Smooth muscle cell (in vitro differentiated cells): Measurements from ENCODE around the gene GABRB2. TPM values are rescaled to one million over a fixed set of nuclear protein-coding genes. Genes with fewer than 3 reads are reported as not detected.
"Not testable (repeated sequence)": the region's sequence is repeated elsewhere in the genome, so short reads cannot be mapped to it uniquely, and the experiment has no call there.

ENCODE experiments used
- DNase-seq: peaks from one replicate; lab custom pipeline; 2025; ENCODE audit not compliant: unreplicated experiment; lab: John Stamatoyannopoulos, UW
- H2AFZ ChIP-seq: fragments of 200-600 bp; sonication (generic); 2 replicates; pipeline ENCODE4 v1.6.0; 2016; ENCODE audit warnings: antibody characterized with exemption, low read depth, mild to moderate bottlenecking
- H3F3A ChIP-seq: fragments of 200-600 bp; sonication (generic); 2 replicates; pipeline ENCODE4 v1.6.0; 2017; ENCODE audit warnings: antibody characterized with exemption, low read depth
- H3K27ac ChIP-seq: fragments of 200-600 bp; sonication (generic); 2 replicates; pipeline ENCODE4 v1.5.1; 2016; ENCODE audit warnings: low read depth, mild to moderate bottlenecking
- H3K27me3 ChIP-seq: fragments of 200-600 bp; sonication (generic); 2 replicates; pipeline ENCODE4 v1.6.1; 2016; ENCODE audit warnings: low read depth, mild to moderate bottlenecking
- H3K36me3 ChIP-seq: fragments of 200-600 bp; sonication (generic); 2 replicates; pipeline ENCODE4 v1.5.1; 2016; ENCODE audit warnings: low read depth
- H3K4me1 ChIP-seq: fragments of 200-600 bp; sonication (generic); 2 replicates; pipeline ENCODE4 v1.5.1; 2016; ENCODE audit warnings: low read depth
- H3K4me2 ChIP-seq: fragments of 200-600 bp; sonication (generic); 2 replicates; pipeline ENCODE4 v1.6.0; 2016; ENCODE audit warnings: mild to moderate bottlenecking
- H3K4me3 ChIP-seq: fragments of 200-600 bp; sonication (generic); 2 replicates; pipeline ENCODE4 v1.5.1; 2016; ENCODE audit warnings: mild to moderate bottlenecking
- H3K79me2 ChIP-seq: fragments of 200-600 bp; sonication (generic); 2 replicates; pipeline ENCODE4 v1.6.0; 2016; ENCODE audit warnings: low read depth, mild to moderate bottlenecking
- H3K9ac ChIP-seq: fragments of 200-600 bp; sonication (generic); 2 replicates; pipeline ENCODE4 v1.6.0; 2016; ENCODE audit warnings: low read depth
- H3K9me3 ChIP-seq: fragments of 200-600 bp; sonication (generic); replicated peaks from 2 replicates; pipeline ENCODE4 v1.5.1; 2016; ENCODE audit warnings: low read depth
- H4K20me1 ChIP-seq: fragments of 200-600 bp; sonication (generic); 2 replicates; pipeline ENCODE4 v1.6.0; 2016; ENCODE audit warnings: low read depth
- CTCF ChIP-seq: fragments of 200-600 bp; sonication (generic); IDR thresholded peaks from 2 replicates; pipeline ENCODE4 v1.5.1; 2017; ENCODE audit warnings: borderline replicate concordance, mild to moderate bottlenecking, antibody characterized with exemption; ENCODE audit not compliant: insufficient read depth, poor library complexity, severe bottlenecking
- WGBS: methylation state at CpG from one replicate; pipeline ENCODE4 v1.1.7; 2016; ENCODE audit warnings: low lambda C conversion rate; 5-methylcytosine and 5-hydroxymethylcytosine counted together
- polyA plus RNA-seq: library from polyadenylated mRNA; unstranded; fragments of >200 nt; fragmentation: Nextera tagmentation; extraction: Ambion mirVana; gene quantifications from 2 replicates; pipeline ENCODE4 v1.2.1, GENCODE V29; 2016
- total RNA-seq: library from RNA; depleted of rRNA; stranded (reverse); fragments of >200 nt; gene quantifications from 2 replicates; pipeline ENCODE4 v1.2.3, GENCODE V29; 2014

GABRB2 gene
- total and polyA plus RNA-seq, 2 experiments from 2014 or later: 1.2 to 3.5 TPM

GRCh38 chr5:161246749-161247148, 299.8 kb downstream of the GABRB2 start:
- H3K36me3 ChIP-seq: no peaks in the 10 kb centered on the region
- H3K9ac ChIP-seq: no peak overlapping the region
- WGBS: 59% methylated on average over 4 of the region's 4 CpGs
- H3K9me3 ChIP-seq: no peaks in the 10 kb centered on the region
- peak overlapping the region; percentile 17 for H3K4me2 ChIP-seq
- H3K27ac ChIP-seq: no peak overlapping the region
- TF ChIP-seq CTCF: no peak
- H2AFZ ChIP-seq: peak overlapping the region; percentile 1
- no peaks in the 10 kb centered on the region for H3K79me2 ChIP-seq
- peaks cover 9% of the 10 kb centered on the region for H3K4me1 ChIP-seq
- no peaks in the 10 kb centered on the region for H3F3A ChIP-seq
- DNase-seq: no peak
- no peak overlapping the region for H3K4me3 ChIP-seq
- no peaks in the 10 kb centered on the region for H3K27me3 ChIP-seq
- no peaks in the 10 kb centered on the region for H4K20me1 ChIP-seq

GRCh38 chr5:161245846-161246245, 300.7 kb downstream of the GABRB2 start:
- not testable (repeated sequence) for H3K9me3 ChIP-seq, H3K36me3 ChIP-seq, H3K27me3 ChIP-seq, H3K9ac ChIP-seq, H2AFZ ChIP-seq, H4K20me1 ChIP-seq, DNase-seq, H3F3A ChIP-seq, H3K4me2 ChIP-seq, H3K4me3 ChIP-seq, H3K4me1 ChIP-seq, H3K27ac ChIP-seq, H3K79me2 ChIP-seq
- WGBS: 68% methylated on average over 5 of the region's 5 CpGs

Other genes starting within 250 kb of the GABRB2 start
- gene GABRA6, start 139.0 kb upstream of the GABRB2 start, total RNA-seq: not detected in 2 replicates
- not detected in 2 replicates for gene GABRA6, start 139.0 kb upstream of the GABRB2 start, polyA plus RNA-seq